DND-41 (cell line): ENCODE data around the gene C11orf52.

ENCODE experiments used
- CTCF ChIP-seq: IDR thresholded peaks from 2 replicates; pipeline ENCODE4 v1.5.1; 2012; ENCODE audit warnings: borderline replicate concordance, low read length, moderate library complexity, mild to moderate bottlenecking; ENCODE audit not compliant: poor library complexity, severe bottlenecking; ENCODE audit errors: extremely low read depth
- EZH2 ChIP-seq: IDR thresholded peaks from 3 replicates; pipeline ENCODE4 v1.6.1; 2012; ENCODE audit warnings: borderline replicate concordance, low read depth, mild to moderate bottlenecking, moderate library complexity, low read length, inconsistent platforms; ENCODE audit not compliant: severe bottlenecking

- no peak for TF ChIP-seq CTCF
- TF ChIP-seq EZH2: no peak
Observed at GRCh38 chr11:111942829-111943228, 24.1 kb downstream of the C11orf52 start.
